Endothelial cell of hepatic sinusoid (primary cell): ENCODE data around the gene ZNF738.
"Not testable (repeated sequence)": the region's sequence is repeated elsewhere in the genome, so short reads cannot be mapped to it uniquely, and the experiment has no call there.

Source experiments
- in situ Hi-C: cut with HindIII; loops from 2 replicates; pipeline ENCODE4 v1.10.0; 2017; ENCODE audit warnings: low sequenced_read_pairs

The ZNF738 gene

DNA sequence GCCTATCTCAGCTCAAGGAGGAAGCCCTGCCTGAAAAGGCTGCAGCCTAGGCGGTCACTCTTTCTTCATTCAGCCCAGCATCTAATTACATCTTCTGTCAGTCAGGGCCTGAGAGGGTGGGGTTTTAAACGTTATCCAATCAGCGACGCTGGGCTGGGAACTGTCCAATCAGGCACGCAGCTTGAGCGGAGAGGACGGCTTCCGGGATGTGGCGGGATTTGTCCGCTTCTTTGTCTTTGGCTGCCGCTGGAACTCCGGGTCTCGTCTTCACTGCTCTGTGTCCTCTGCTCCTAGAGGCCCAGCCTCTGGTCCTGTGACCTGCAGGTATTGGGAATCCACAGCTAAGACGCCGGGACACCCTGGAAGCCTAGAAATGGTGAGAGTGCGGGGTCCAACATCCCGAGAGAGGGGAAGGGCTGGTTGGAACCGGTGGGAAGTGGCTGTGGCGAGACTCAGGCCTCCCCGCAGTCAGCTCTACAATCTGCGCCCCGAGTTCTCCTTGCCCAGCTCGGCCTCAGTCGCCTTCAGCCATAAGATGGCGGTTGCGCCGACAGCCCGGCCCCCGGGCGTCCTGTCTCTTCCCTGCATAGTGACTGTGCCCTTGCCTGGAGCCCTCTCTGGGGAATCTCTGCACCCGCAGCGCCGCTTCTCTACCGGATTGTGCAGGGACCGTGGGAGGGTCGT is at the start of gene ZNF738:
TSS of gene ZNF738 (plus strand) at position 233 of the 684 bp plus-strand sequence. CDS start at position 374, 141 bp downstream.
- in situ Hi-C loops: no loop called here

DNA sequence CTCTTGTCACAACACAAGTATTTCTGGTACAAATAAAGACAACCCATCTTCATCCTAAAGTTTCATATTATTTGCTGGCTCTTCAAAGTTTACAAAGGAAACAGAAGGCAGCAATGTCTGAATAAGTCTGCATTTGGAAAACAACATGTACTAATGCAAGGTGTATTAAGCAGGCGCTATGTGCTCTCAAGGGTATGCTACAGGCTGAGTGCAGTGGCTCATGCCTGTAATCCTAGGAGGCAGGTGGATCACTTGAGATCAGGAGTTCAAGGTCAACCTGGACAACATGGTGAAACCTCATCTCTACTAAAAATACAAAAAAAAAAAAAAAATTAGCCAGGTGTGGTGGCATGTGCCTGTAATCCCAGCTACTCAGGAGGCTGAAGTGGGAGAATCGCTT is 46.0 kb upstream of the ZNF738 start:
- in situ Hi-C loops: not testable (repeated sequence)

- in situ Hi-C loops: no loop called here
These were observed 44.1 kb upstream of the ZNF738 start for GRCh38 chr19:21314676-21315075.

DNA sequence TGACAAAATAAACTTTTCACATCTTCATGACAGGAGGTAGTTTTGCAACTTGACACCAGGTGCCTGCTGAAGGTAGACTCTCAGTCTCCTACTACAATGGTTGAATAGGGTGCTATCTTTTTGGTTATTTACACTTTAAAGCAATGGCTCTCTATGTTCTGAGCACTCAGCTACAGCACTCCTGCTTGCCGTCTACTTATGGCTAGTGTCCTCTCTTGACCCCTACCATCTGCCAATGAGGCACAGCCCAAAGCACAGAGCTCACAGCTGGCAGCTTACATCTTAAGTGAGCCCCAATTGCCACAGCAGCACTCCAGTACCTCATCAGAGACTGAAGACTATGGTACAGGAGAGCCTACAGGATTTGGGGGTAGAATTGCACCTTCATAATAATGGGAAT is 41.0 kb upstream of the ZNF738 start:
- in situ Hi-C loops: no loop called here

DNA sequence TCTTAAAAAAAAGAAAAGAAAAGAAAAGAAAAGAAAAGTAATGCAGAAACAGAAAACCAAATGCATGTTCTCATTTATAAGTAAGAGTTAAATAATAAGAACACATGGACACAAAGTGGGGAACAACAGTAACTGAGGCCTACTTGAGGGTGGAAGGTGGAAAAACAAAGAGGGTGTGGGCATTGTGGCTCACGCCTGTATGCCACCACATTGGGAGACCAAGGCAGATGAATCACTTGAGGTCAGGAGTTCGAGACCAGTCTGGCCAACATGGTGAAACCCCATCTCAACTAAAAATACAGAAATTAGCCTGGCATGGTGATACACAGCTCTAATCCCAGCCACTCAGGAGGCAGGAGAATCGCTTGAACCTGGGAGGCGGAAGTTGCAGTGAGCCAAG is 37.7 kb upstream of the ZNF738 start:
- in situ Hi-C loops: no loop called here

GRCh38 chr19:21321996-21322395 is 36.8 kb upstream of the ZNF738 start:
- in situ Hi-C loops: no loop called here

DNA sequence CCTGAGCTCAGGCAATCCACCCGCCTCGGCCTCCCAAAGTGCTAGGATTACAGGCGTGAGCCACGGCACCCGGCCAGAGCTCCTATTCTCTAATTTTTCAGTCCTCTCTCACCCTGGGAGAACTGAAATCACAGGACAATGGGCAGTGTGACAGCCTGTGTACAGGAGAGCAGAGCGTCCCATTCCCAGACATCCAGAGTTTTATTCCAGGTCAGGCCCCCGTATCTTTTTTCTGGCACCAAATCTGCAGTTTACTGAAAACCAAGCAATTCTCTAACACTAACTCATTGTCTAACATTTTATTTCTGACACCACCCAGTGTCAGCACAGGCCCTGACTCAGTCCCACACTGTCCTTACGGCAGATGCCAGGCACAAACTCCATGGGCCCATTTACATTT is 36.3 kb upstream of the ZNF738 start:
- in situ Hi-C loops: no loop called here

DNA sequence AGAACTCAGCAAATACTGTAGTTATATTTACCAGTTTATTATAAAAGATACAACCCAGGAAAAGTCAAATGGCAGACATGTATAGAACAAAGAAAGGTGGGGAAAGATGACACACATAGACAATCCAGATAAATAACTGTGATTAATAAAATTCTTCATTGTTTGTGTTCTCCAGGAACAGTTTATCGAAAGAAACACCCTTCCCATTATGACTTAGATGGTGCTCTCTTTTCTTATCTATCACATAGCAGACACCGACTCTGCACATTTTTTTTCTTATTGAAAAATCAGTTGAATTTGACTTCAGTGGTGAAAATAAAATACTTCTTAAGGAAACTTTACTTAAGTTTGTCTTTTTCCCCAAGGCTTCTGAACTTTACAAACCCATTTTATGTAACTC is 35.8 kb upstream of the ZNF738 start:
- in situ Hi-C loops: no loop called here

GRCh38 chr19:21326169-21326568 is 32.6 kb upstream of the ZNF738 start:
- in situ Hi-C loops: no loop called here

GRCh38 chr19:21328406-21328805 is 30.4 kb upstream of the ZNF738 start:
- in situ Hi-C loops: no loop called here

DNA sequence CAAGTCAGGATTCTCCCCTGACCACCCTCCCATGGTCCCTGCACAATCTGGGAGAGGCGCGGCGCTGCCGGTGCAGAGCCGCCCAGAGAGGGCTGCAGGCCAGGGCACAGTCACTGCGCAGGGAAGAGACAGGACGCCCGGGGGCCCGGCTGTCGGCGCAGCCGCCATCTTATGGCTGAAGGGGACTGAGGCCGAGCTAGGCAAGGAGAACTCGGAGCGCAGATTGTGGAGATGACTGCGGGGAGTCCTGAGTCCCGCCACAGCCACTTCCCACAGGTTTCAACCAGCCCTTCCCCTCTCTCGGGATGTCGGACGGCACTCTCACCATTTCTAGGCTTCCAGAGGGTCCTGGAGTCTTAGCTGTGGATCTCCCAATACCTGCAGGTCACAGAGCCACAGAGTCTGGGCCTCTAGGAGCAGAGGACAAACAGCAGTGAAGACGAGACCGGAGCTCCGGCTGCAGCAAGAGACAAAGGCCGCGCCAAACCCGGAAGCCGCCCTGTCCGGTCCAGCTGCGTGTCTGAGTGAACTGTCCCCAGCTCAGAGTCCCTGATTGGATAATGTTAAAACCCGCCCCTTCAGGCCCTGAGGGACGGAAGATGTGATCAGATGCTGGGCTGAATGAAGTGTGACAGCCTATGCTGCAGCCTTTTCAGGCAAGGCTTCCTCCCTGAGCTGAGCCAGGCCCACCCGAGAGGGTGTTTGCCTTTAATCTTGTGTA is 29.8 kb upstream of the ZNF738 start, which contains the start of gene ZNF708:
TSS of gene ZNF708 (minus strand) at position 526 of the 721 bp plus-strand sequence. CDS start at position 328, 198 bp downstream.
- in situ Hi-C loops: no loop called here

GRCh38 chr19:21335721-21336120 is 23.1 kb upstream of the ZNF738 start:
- in situ Hi-C loops: no loop called here

DNA sequence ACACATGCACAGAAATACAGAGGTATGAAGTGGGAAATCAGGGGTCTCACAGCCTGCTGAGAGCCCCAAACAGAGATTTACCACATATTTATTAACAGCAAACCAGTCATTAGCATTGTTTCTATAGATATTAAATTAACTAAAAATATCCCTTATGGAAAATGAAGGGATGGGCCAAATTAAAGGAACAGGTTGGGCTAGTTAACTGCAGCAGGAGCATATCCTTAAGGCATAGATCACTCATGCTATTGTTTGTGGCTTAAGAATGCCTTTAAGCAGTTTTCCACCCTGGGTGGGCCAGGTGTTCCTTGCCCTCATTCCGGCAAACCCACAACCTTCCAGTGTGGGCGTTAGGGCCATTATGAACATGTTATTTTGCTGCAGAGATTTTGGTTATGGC is 14.0 kb upstream of the ZNF738 start:
- in situ Hi-C loops: not testable (repeated sequence)

GRCh38 chr19:21352830-21353229 is 6.0 kb upstream of the ZNF738 start:
- in situ Hi-C loops: no loop called here

DNA sequence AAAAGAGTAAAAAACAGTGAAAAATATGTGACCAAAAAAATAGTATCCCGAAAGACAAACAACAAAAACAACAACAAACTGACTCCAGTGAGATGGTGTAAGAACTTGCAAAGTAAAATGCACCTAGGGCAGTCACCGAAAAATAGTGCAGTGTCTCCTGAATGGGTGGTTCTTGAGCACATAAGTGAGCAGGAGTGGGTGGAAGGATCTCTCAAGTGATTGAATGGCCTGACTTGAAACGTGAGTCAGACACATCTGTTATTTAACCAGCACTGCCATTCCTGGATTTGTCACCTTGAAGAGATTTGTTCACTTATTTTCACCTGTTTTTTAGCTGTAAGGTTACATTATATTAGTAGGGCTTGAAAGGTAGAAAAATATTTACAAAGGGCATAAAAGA is 3.5 kb downstream of the ZNF738 start:
- in situ Hi-C loops: no loop called here

DNA sequence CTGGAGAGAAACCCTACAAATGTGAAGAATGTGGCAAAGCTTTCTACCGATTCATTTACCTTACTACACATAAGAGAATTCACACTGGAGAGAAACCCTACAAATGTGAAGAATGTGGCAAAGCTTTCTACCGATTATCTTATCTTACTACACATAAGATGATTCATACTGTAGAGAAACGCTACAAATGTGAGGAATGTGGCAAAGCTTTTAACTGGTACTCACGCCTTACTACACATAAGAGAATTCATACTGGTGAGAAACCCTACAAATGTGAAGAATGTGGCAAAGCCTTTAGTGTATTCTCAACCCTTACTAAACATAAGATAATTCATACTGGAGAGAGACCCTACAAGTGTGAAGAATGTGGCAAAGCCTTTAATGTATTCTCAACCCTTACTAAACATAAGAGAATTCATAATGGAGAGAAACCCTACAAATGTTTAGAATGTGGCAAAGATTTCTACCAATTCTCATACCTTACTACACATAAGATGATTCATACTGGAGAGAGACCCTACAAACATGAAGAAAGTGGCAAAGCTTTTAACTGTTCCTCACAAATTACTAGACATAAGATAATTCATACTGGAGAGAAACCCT is 25.3 kb downstream of the ZNF738 start:
- in situ Hi-C loops: no loop called here

- in situ Hi-C loops: no loop called here
These were observed 37.3 kb downstream of the ZNF738 start for GRCh38 chr19:21396121-21396520.

GRCh38 chr19:21396893-21397572 is 38.2 kb downstream of the ZNF738 start, which contains the start of gene ZNF493:
Gene ZNF493, plus strand, starts transcription at chr19:21397133. Its CDS starts 105 bp downstream, at chr19:21397238.
- in situ Hi-C loops: no loop called here

DNA sequence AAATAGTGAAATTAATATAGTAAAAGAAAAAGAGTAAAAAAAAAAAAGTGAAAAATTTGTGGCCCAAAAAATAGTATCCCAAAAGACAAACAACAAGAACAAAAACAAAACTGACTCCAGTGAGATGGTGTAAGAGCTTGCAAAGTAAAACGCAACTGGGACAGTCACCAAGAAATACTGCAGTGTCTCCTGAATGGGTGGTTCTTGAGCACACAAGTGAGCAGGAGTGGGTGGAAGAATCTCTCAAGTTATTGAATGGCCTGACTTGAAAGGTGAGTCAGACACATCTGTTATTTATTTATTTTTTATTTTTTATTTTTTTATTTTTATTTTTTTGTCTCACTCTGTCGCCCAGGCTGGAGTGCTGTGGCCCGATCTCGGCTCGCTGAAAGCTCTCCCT is 40.1 kb downstream of the ZNF738 start:
- in situ Hi-C loops: no loop called here

DNA sequence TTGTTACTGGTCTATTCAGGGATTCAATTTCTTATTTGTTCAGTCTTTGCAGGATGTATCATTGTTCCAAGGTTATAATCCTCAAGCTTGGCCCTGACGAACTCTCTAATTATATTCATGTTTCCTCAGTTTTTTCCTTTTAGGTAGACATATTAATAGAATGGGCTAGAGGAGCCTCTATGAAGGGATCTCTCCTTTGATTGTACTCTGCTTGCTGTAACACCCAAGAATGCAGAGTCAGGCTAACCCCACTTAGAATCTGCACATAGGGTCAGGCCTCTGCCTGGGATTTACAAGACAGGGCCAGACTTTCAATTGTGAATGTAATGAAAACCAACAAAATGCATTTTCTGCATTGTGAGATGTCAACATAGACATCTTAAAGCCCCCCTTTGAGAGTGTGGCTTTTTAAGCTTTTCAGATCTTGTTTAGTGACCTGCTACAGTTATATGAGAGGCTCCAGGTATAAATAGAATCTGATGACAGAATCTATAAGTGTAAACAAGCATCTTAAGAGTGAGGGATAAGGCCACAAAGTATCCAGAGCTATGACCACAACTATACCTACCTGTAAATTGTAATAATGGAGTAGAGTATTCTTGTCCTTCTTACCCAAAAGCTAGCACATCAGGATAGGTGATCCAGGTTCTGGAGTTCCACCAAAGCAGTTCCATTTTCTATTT is 43.6 kb downstream of the ZNF738 start:
- in situ Hi-C loops: no loop called here

DNA sequence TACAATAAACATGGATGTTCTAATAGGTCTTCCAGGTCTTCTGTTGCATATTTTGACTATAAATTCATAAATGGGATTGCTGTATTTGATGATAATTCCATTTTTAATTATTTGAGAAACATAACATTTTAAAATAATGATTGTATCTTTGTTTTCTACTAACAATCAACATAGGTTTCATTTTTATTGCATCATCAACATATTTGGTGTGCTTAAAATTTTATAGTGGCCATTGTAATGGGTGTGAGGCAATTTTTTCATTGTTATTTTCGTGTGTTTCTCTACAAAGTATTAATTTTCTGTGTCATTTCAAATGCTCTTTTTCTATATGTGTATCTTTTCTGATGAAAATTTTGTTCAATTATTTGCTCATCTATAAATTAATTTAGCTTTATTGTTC is 51.4 kb downstream of the ZNF738 start:
- in situ Hi-C loops: no loop called here
